ENCODE measurements around the gene EEF1AKMT1.

GRCh38 chr13:20799726-20800416 lies 26.1 kb upstream of the EEF1AKMT1 start:
- no peak for TF ChIP-seq POLR2A (IDR thresholded peaks at IDR 0.05)
- no peak for TF ChIP-seq CTCF (IDR thresholded peaks at IDR 0.05)
